Measurements from ENCODE around the gene CRHR1.

DNA sequence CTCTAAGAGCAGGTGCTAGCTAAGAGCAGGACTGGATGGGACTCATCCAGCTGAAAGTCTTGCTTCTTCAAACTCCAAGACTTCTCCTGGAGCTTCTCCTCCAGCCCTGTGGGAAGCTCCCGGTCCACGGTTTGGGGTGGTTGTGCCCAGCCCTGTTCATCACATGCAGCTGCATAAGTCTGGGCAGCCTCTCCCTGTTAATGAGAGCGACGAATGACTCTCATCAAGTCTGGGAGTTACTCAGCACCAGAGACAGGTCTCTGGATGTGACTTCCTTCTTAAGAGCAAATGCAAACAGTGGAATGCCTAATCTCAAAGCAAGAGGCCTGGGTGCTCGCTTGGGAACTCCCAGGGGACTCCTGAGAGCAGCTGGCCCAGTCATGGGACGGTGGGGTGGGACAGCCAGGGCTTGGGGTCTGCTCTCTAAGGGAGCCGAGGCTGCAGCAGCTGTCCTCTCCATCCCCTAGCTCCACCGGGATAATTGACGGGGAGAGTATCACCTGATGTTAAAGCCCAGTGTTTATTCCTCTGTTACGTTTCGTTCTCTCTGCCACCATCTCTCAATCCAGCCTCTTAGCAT is 35.3 kb upstream of the CRHR1 start:
- TF ChIP-seq, protein P1, sequence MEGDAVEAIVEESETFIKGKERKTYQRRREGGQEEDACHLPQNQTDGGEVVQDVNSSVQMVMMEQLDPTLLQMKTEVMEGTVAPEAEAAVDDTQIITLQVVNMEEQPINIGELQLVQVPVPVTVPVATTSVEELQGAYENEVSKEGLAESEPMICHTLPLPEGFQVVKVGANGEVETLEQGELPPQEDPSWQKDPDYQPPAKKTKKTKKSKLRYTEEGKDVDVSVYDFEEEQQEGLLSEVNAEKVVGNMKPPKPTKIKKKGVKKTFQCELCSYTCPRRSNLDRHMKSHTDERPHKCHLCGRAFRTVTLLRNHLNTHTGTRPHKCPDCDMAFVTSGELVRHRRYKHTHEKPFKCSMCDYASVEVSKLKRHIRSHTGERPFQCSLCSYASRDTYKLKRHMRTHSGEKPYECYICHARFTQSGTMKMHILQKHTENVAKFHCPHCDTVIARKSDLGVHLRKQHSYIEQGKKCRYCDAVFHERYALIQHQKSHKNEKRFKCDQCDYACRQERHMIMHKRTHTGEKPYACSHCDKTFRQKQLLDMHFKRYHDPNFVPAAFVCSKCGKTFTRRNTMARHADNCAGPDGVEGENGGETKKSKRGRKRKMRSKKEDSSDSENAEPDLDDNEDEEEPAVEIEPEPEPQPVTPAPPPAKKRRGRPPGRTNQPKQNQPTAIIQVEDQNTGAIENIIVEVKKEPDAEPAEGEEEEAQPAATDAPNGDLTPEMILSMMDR (IDR thresholded peaks at IDR 0.05): no peak
- TF ChIP-seq POLR2A (IDR thresholded peaks at IDR 0.05): no peak

Data from upper lobe of left lung (tissue), 4 donors.